Measurements from ENCODE around the gene INMT. TPM values are rescaled to one million over a fixed set of nuclear protein-coding genes. Genes with fewer than 3 reads are reported as not detected.

Gene INMT
- total and polyA plus RNA-seq, 11 donors = 11.7 to 88.1 (median 27.9) TPM

DNA sequence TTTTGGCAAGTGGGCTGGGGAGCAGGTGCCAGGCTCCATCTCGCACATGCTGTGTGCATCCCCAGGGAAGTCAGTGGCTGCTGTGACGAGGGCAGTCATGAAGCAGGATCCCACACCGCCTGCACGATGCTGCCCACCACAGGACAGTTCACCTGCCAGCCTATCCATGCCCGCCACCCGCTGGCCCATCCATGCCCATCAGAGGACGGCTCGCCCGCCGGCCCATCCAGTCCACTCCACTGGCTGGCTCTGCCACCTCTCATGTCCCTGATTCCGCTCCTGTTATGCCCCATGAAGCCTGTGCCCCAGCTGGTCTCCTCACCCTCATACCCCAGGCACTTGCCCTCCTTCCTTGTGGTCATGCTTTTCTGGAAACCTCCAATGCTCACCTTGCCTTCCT, 18.2 kb upstream of the INMT start:
- Histone ChIP-seq H3K27ac (no peak overlapping the region), H3K4me1 (peaks cover 0 to 5% (median 0%) of the 10 kb centered on the region in 12 donors), H3K36me3 (no peaks in the 10 kb centered on the region), H3K4me3 (no peak overlapping the region), H3K27me3 (no peaks in the 10 kb centered on the region), H3K9me3 (no peaks in the 10 kb centered on the region)
- ATAC-seq (no peak), DNase-seq (no peak)
- intact Hi-C loops (cut with DNase I) = loop anchor here in 3 of 10 donors (10.0 kb wide), 2 partner anchors 109 to 119 kb away; no protein-coding TSS in a partner anchor
- 92 to 96% (median 95%) methylated on average over 11 of the region's 11 CpGs for WGBS, 4 donors
- no peak for TF ChIP-seq POLR2A (IDR thresholded peaks at IDR 0.05)
- TF ChIP-seq, protein P1, sequence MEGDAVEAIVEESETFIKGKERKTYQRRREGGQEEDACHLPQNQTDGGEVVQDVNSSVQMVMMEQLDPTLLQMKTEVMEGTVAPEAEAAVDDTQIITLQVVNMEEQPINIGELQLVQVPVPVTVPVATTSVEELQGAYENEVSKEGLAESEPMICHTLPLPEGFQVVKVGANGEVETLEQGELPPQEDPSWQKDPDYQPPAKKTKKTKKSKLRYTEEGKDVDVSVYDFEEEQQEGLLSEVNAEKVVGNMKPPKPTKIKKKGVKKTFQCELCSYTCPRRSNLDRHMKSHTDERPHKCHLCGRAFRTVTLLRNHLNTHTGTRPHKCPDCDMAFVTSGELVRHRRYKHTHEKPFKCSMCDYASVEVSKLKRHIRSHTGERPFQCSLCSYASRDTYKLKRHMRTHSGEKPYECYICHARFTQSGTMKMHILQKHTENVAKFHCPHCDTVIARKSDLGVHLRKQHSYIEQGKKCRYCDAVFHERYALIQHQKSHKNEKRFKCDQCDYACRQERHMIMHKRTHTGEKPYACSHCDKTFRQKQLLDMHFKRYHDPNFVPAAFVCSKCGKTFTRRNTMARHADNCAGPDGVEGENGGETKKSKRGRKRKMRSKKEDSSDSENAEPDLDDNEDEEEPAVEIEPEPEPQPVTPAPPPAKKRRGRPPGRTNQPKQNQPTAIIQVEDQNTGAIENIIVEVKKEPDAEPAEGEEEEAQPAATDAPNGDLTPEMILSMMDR (IDR thresholded peaks at IDR 0.05) = no peak

DNA sequence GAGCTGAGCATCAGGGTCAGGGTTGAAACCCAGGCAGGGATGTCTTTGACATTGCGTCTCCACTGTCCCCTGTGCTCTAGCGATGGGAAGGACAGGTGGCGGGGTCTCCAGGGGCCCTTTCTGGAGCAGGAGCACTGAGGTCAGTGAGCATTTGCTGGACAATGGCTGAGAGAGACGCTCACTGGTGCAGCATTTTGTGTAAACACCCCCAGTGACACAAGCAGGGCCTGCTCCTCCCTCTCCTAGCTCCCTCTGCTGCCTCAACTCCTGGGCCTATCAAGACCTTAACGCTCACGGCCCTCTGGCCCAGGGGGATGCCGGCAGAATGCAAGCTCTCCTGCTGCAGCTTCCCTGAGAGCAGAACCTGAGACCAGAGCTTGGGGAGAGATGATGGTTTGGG, 17.4 kb upstream of the INMT start:
- Histone ChIP-seq H3K4me1 (peaks cover 0 to 5% (median 0%) of the 10 kb centered on the region in 12 donors), H3K27me3 (no peaks in the 10 kb centered on the region), H3K36me3 (no peaks in the 10 kb centered on the region), H3K9me3 (no peaks in the 10 kb centered on the region), H3K4me3 (no peak overlapping the region), H3K27ac (no peak overlapping the region)
- DNase-seq = no peak
- ATAC-seq = no peak
- no peak for TF ChIP-seq POLR2A (IDR thresholded peaks at IDR 0.05)
- TF ChIP-seq, protein P1 (IDR thresholded peaks at IDR 0.05) = no peak
- WGBS, 4 donors = 81 to 89% (median 86%) methylated on average over 5 to 7 of the region's 7 CpGs
- intact Hi-C loops (cut with DNase I) = loop anchor here in 3 of 10 donors (10.0 kb wide), 2 partner anchors 110 to 120 kb away; no protein-coding TSS in a partner anchor

DNA sequence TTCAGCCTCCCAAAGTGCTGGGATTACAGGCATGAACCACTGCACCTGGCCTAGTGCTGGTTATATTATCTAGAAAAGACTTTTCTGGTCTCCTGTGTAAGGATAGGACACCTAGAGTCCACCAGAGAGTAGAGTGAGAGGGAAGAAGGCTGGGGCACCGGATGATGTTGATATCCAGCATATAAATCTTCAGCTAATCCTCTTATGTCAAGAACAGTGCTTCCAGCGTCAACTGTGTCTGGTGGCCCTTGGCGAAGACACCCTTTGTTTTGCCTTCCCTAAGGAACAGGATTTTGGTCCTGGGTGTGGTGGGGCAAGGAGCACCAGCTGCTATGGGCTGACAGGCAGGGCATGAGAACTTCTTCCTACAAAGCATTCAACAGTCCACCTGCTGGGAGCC, 16.3 kb upstream of the INMT start:
- DNase-seq = no peak
- 96 to 100% (median 97%) methylated on average over 3 of the region's 3 CpGs for WGBS, 4 donors
- Histone ChIP-seq H3K9me3 (no peaks in the 10 kb centered on the region), H3K4me3 (no peak overlapping the region), H3K27me3 (no peaks in the 10 kb centered on the region), H3K27ac (no peak overlapping the region), H3K36me3 (no peaks in the 10 kb centered on the region), H3K4me1 (peaks cover 0 to 5% (median 0%) of the 10 kb centered on the region in 12 donors)
- no peak for ATAC-seq
- intact Hi-C loops (cut with DNase I) = loop anchor here in 8 of 10 donors (5.0 to 10.0 kb wide), 6 partner anchors 33 to 121 kb away; partner anchors contain the start of gene CRHR2 (in 2 of the 8)
- TF ChIP-seq, protein P1 (IDR thresholded peaks at IDR 0.05) = no peak
- no peak for TF ChIP-seq POLR2A (IDR thresholded peaks at IDR 0.05)

DNA sequence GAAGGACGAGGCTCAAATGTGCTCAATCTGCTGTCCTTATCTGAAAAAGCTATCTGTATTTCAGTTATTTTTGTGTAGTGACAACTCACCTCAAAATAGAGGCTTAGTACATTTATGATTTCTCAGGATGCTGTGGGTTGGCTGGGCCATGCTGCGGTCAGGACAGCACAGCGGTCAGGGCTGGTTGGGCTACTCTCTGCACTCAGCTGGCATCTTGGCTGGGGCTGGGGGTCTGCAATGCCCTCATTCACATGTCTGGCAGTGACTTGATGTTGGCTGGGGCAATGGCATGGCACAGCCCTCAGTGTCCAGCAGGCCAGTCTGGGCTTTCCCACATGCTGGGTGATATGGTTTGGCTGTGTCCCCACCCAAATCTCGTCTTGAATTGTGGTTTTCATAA, 15.6 kb upstream of the INMT start:
- no peak for ATAC-seq
- H3K27ac ChIP-seq = no peak overlapping the region
- no peak for DNase-seq
- TF ChIP-seq POLR2A (IDR thresholded peaks at IDR 0.05) = no peak
- TF ChIP-seq, protein P1 (IDR thresholded peaks at IDR 0.05) = no peak
- H3K36me3 ChIP-seq = no peaks in the 10 kb centered on the region
- H3K4me1 ChIP-seq = peaks cover 0 to 6% (median 0%) of the 10 kb centered on the region in 12 donors
- H3K9me3 ChIP-seq = no peaks in the 10 kb centered on the region
- WGBS, 4 donors = 89 to 95% (median 91%) methylated on average over 3 to 4 of the region's 4 CpGs
- H3K4me3 ChIP-seq = no peak overlapping the region
- intact Hi-C loops (cut with DNase I) = loop anchor here in 8 of 10 donors (5.0 to 10.0 kb wide), 6 partner anchors 34 to 121 kb away; partner anchors contain the start of gene CRHR2 (in 2 of the 8)
- H3K27me3 ChIP-seq = no peaks in the 10 kb centered on the region
